NCI-H2171 (cell line): Measurements from ENCODE around the gene EDEM3.
"Not testable (repeated sequence)": the region's sequence is repeated elsewhere in the genome, so short reads cannot be mapped to it uniquely, and the experiment has no call there.

ENCODE experiments used
- DNase-seq: peaks from one replicate; lab custom pipeline; 2025; lab: John Stamatoyannopoulos, UW

Gene EDEM3

GRCh38 chr1:184740344-184740743, 14.3 kb downstream of the EDEM3 start:
- DNase-seq, result no peak

- no peak for DNase-seq
Observed at GRCh38 chr1:184739796-184740195, 14.9 kb downstream of the EDEM3 start.

- no peak for DNase-seq
Observed at GRCh38 chr1:184739070-184739469, 15.6 kb downstream of the EDEM3 start.

GRCh38 chr1:184734980-184735379, 19.7 kb downstream of the EDEM3 start:
- no peak for DNase-seq

DNA sequence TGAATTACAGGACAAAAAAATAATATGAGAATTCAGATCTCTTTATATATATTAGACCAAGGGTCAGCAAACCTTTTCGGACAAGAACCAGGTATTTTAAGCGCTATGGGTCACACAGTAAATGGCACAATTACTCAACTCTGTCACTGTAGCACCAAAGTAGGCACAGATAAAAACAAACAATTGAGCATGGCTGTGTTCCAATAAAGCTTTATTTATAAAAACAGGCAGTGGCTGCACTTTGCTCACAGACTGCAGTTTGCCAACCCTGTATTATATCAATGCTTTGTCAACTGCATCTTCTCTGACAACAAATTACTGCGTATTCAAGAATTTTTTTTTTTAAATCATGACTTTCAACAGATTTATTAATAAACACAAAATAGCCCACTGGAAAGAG, 29.8 kb downstream of the EDEM3 start:
- DNase-seq, result no peak

- no peak for DNase-seq
Observed at GRCh38 chr1:184716158-184716557, 38.5 kb downstream of the EDEM3 start.

- DNase-seq, result no peak
Observed at GRCh38 chr1:184709418-184709817, 45.2 kb downstream of the EDEM3 start.

DNA sequence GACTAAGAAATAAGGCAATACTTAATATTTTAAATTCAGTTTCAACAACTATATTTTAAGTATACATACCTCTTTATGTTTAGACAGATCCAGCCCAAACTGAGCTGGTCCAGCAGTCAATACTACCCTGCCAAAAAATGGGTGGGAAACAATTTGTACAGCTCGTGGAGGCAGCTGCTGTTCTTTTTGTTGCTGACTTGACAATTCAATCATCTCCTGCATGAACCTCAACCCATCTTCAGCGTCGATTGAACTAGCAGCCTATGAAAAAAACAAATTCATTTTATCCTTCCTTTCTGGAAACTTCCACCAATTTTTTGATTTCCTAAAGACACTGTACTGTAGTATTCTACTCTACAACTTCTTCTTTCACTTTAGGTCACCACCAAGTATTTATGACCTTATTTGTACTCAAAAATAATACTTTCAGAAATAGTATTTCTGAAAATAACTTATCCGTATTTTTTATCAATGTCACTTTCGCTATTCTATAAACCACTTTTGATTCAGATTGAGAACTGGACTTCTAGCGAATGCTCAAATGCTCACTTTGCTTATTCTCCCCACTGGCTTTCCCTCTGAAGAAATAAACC, 46.5 kb downstream of the EDEM3 start:
- no peak for DNase-seq

- DNase-seq, result no peak
Observed at GRCh38 chr1:184705271-184705670, 49.4 kb downstream of the EDEM3 start.

DNA sequence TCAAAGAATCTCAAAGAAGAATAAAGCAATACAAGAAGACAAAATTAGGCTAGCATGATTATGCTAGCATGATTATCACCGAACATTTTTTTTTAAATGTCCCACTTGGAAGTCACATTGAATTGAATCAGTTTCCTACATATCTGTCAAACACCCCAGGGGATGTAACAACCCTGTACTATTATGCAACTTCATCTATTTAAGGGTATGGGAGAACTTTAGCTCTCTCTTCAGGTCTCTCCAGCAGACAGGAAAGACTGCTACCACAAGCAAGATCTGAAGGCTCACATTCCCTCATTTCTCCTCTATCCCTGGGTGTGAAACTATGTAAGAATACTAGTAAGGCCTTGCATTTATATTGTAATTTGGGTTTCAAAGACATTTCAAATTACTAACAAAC, 52.8 kb downstream of the EDEM3 start:
- DNase-seq, result no peak

- no peak for DNase-seq
Observed at GRCh38 chr1:184698969-184699368, 55.7 kb downstream of the EDEM3 start.

DNA sequence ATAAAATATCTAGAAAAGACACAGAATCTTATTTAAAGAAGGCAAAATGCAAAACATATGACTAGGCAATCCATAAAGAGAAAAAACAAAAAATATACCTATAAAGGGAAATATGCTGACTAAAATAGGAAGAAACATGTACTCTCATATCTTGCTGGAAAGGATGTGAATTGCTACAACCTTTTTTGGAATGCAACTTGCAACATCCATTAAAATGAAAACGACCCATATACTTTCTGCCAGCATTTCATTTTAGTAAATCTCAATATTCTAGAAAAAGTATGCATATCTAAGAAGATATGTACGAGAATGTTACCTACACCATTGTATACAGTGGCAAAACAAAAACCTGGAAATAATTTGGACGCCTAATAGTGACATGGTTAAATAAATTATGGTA, 56.6 kb downstream of the EDEM3 start:
- no peak for DNase-seq

GRCh38 chr1:184696403-184696802, 58.3 kb downstream of the EDEM3 start:
- no peak for DNase-seq

DNA sequence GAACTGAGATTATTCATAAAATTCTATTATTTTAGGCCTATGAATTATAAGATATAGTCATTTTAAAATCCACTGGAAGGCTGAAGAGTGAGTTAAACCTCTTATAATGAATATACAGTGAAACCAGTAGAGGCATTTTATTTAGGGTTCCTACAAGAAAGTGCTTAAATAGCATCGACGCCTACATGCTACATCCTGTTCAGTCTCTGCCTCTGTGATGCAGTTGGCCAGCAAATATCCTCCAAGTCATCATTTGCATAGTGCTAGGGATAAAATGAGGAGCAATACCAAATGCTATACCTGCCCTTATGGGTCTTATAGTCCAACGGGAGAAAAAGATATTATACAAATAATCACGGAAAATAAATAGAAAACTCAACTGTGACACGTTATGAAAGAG, 59.6 kb downstream of the EDEM3 start:
- DNase-seq, result no peak

DNA sequence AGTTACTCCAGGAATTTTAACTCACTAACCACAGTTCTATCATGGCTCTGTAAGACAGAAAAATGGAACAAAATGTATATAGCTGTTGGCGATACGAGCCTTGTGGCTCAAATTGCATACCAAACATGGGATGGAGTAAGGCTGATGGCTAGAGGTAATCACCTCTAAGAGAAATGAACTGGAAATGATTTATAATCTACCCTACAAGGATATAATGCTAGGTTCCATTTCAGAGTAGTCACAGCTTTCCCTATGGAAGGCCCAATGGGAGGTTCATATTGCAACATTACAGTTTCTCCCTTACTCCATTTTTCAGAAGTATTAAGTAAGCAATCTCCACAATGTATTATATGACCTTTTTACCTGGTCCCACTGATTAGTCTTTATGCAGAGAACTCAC, 61.6 kb downstream of the EDEM3 start:
- DNase-seq, result peak; percentile 3

DNA sequence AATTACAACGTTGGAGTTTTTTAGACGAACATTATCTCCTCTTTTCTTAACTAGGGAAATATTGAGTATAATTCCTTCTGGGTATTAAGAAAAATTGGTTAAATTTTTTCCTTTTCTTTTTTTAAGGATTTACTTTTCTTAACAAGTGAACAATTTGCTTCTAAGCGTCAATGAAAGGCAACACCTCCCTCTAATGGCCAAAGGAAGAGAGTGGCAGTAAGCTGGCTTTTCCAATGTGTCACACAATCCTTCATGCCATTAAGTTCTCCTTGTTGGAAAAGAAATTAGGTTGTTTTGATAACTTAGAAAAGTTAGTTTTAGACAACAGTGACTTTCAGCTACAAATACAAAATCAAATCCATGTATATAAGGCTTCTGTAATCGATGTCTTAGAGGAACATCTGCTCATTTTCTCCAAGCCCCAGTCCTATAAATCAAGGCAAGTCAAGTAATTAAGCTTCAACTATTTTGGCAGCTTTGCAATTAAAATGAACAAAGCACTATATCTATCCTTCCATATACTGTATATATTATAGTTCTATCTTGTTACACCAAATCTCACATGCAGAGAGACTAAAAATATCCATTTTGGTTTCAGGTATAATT, 62.8 kb downstream of the EDEM3 start:
- peak; percentile 23 for DNase-seq

GRCh38 chr1:184686540-184686939, 68.1 kb downstream of the EDEM3 start:
- DNase-seq, result no peak

DNA sequence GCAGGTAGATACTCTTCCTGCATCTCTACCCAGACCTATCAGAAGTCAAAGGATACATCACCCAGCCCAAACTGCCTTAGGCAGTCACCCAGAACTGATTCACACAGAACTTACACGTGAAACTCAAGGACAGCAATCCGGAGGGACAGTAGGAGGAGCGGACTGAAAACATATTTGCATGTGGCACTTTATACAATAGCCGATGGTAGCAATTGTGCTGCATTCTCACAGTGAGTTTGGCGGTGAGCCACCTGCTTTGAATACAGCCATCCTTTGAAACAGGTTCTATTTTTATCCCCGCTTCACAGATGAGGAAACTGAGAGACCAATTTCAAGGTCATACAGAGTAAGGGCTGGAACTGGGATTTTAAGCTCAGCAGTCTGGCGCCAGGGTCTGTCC, 69.5 kb downstream of the EDEM3 start:
- DNase-seq, result no peak

- DNase-seq, result no peak
Observed at GRCh38 chr1:184684285-184685074, 70.2 kb downstream of the EDEM3 start.

GRCh38 chr1:184682956-184683355, 71.7 kb downstream of the EDEM3 start:
- DNase-seq, result no peak

DNA sequence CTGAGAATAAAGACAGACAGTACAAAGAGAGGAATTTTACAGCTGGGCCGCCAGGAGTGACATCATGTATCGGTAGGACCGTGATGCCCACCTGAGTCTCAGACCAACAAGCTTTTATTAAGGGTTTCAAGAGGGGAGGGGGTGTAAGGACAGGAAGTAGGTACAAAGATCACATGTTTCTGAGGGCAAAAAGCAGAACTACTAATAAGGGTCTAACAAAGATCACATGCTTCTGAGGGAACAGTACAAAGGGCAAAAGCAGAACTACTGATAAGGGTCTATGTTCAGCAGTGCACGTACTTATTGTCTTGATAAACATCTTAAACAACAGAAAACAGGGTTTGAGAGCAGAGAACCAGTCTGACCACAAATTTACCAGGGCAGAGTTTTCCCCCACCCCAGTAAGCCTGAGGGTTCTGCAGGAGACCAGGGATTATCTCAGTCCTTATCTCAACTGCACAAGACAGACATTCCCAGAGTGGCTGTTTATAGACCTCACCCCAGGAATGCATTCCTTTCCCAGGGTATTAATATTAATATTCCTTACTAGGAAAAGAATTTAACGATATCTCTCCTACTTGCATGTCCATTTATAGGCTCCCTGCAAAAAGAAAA, 73.9 kb downstream of the EDEM3 start:
- not testable (repeated sequence) for DNase-seq

DNA sequence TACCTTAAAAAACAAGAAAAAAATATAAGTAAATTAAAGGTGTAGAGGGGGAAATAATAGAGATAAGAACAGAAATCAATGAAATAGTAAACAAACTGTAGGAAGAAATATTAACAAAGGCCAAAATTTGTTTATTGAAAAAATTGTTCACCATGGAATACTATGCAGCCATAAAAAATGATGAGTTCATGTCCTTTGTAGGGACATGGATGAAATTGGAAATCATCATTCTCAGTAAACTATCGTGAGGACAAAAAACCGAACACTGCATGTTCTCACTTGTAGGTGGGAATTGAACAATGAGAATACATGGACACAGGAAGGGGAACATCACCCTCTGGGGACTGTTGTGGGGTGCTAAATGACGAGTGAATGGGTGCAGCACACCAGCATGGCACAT, 75.2 kb downstream of the EDEM3 start:
- not testable (repeated sequence) for DNase-seq

DNA sequence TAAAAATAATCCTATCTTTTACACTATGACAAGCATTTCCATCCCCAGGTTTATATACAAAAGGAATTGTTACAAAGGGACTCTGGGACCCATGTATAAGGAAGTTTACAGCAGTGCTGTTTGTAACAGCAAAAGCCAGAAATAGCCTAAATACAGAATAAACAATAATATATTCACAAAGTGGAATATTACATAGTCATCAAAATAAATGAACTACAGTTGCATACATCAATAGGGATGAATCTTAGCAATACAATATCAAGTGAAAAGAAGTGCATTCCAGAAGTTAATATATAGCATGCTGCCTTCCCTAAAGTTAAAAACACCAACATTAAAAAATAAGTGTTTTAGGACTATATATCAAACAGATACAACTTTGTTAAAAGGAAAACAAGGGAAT, 77.3 kb downstream of the EDEM3 start:
- no peak for DNase-seq
